ENCODE results near the gene GYS1.

- TF ChIP-seq CTCF (IDR thresholded peaks at IDR 0.05; ENCODE audit: poor library complexity, severe bottlenecking) (no peak), REST (IDR thresholded peaks at IDR 0.05; ENCODE audit: borderline replicate concordance) (no peak), TAF1 (IDR thresholded peaks at IDR 0.05; ENCODE audit: low read depth) (no peak), EZH2 (IDR thresholded peaks at IDR 0.05; ENCODE audit: borderline replicate concordance, insufficient read depth, low read length, poor library complexity, severe bottlenecking) (no peak), EP300 (conservative IDR thresholded peaks at IDR 0.05; ENCODE audit: poor library complexity, severe bottlenecking) (no peak)
Observed at GRCh38 chr19:48955308-48955958, 37.7 kb downstream of the GYS1 start.
